GM21360 (cell line): ENCODE results near the gene TRPM4.
"Not testable (repeated sequence)": the region's sequence is repeated elsewhere in the genome, so short reads cannot be mapped to it uniquely, and the experiment has no call there.

ENCODE experiments used
- ATAC-seq: cut with Tn5 transposase; IDR thresholded peaks from one replicate; pipeline ENCODE4 v1.9.1; 2021; ENCODE audit warnings: mild to moderate bottlenecking, moderate library complexity; ENCODE audit not compliant: unreplicated experiment

TRPM4 gene

GRCh38 chr19:49157445-49158224 lies at the start of gene TRPM4:
TRPM4 (plus strand) TSS chr19:49157792; CDS start chr19:49157867, 75 bp downstream.
- no peak for ATAC-seq

- ATAC-seq, result no peak
Observed at GRCh38 chr19:49109051-49109450, 48.5 kb upstream of the TRPM4 start.

GRCh38 chr19:49109569-49110233 lies 47.9 kb upstream of the TRPM4 start:
- ATAC-seq, result no peak

- no peak for ATAC-seq
Observed at GRCh38 chr19:49110567-49110966, 47.0 kb upstream of the TRPM4 start.

- no peak for ATAC-seq
Observed at GRCh38 chr19:49111218-49111998, 46.2 kb upstream of the TRPM4 start.

GRCh38 chr19:49113762-49114629 lies 43.6 kb upstream of the TRPM4 start, which contains the start of gene LIN7B:
LIN7B (plus strand) TSS chr19:49114370; CDS start chr19:49114405, 35 bp downstream.
- no peak for ATAC-seq

GRCh38 chr19:49114630-49115363 lies 42.8 kb upstream of the TRPM4 start:
- ATAC-seq, result no peak

- no peak for ATAC-seq
Observed at GRCh38 chr19:49116544-49116943, 41.0 kb upstream of the TRPM4 start.

- no peak for ATAC-seq
Observed at GRCh38 chr19:49117677-49118564, 39.7 kb upstream of the TRPM4 start.

GRCh38 chr19:49118565-49119410 lies 38.8 kb upstream of the TRPM4 start, which contains the start of gene C19orf73:
C19orf73 (minus strand) TSS chr19:49119143; CDS start chr19:49119022, 121 bp downstream.
- peak; percentile 56 for ATAC-seq

GRCh38 chr19:49119411-49120324 lies 37.9 kb upstream of the TRPM4 start, which contains the start of gene PPFIA3:
PPFIA3 (plus strand) TSS chr19:49119544; CDS start chr19:49127874, 8,330 bp downstream.
- no peak for ATAC-seq

GRCh38 chr19:49120325-49120683 lies 37.3 kb upstream of the TRPM4 start:
- ATAC-seq, result no peak

GRCh38 chr19:49120868-49121267 lies 36.7 kb upstream of the TRPM4 start:
- no peak for ATAC-seq

GRCh38 chr19:49121841-49122240 lies 35.8 kb upstream of the TRPM4 start:
- not testable (repeated sequence) for ATAC-seq

GRCh38 chr19:49123285-49123684 lies 34.3 kb upstream of the TRPM4 start:
- not testable (repeated sequence) for ATAC-seq

GRCh38 chr19:49125025-49125731 lies 32.4 kb upstream of the TRPM4 start:
- ATAC-seq, result no peak
